Testis (tissue), 3 donors: ENCODE results near the gene KATNB1. TPM values are rescaled to one million over a fixed set of nuclear protein-coding genes. Genes with fewer than 3 reads are reported as not detected.

Experiments used
- DNase-seq: peaks from one replicate; pipeline ENCODE4 v3.0.0-alpha.2; 2019
- H3K27ac ChIP-seq, 2 donors: fragments of 200-600 bp; sonication (generic); one replicate each; pipeline ENCODE4 v1.5.1; 2019
- H3K27me3 ChIP-seq: fragments of 200-600 bp; sonication (generic); one replicate; pipeline ENCODE4 v1.5.1; 2019
- H3K36me3 ChIP-seq: fragments of 200-600 bp; sonication (generic); one replicate; pipeline ENCODE4 v1.5.1; 2017; ENCODE audit warnings: low read depth; ENCODE audit errors: missing control alignments
- H3K4me1 ChIP-seq: fragments of 200-600 bp; sonication (generic); one replicate; pipeline ENCODE4 v1.5.1; 2019
- H3K4me3 ChIP-seq, 2 donors: fragments of 200-600 bp; sonication (generic); one replicate each; pipeline ENCODE4 v1.5.1; 2017 to 2019
- H3K9me3 ChIP-seq: fragments of 200-600 bp; sonication (generic); one replicate; pipeline ENCODE4 v1.5.1; 2017
- POLR2A ChIP-seq: fragments of 450-650 bp; IDR thresholded peaks from one replicate; pipeline ENCODE4 v1.6.1; 2017; ENCODE audit warnings: antibody characterized with exemption, mild to moderate bottlenecking, moderate library complexity
- WGBS, 2 donors: methylation state at CpG; one replicate each; pipeline ENCODE4 v1.1.5; 2018; 5-methylcytosine and 5-hydroxymethylcytosine counted together
- intact Hi-C: fragments of 100-400 bp; cut with DNase I; formaldehyde crosslinking; loops from one replicate; pipeline ENCODE4 v1.15.1; 2023; ENCODE audit warnings: low total_unique reads
- polyA plus RNA-seq: library from polyadenylated mRNA; stranded (reverse); fragments of 350-450 nt; fragmentation: Illumina TruSeq; extraction: RNeasy Lipid Tissue Mini Kit (QIAGEN cat#74804); gene quantifications from one replicate; pipeline ENCODE4 v1.2.3, GENCODE V29; 2014; ENCODE audit warnings: low read depth, low replicate concordance; ENCODE audit not compliant: insufficient read depth
- total RNA-seq, 2 donors: library from RNA; depleted of rRNA; stranded (reverse); fragments of >200 nt; gene quantifications; one replicate each; pipeline ENCODE4 v1.2.3, GENCODE V29; 2016
- TF ChIP-seq, protein P1 (sequence below), 3 experiments: fragments of 450-650 bp in 2 of 3; fragments of 200-600 bp in 1 of 3; sonication (generic) in 1 of 3; IDR thresholded peaks; one replicate each; pipeline ENCODE4 v1.5.1; 2016 to 2019; ENCODE audit warnings: antibody characterized with exemption in 3 of 3, mild to moderate bottlenecking in 2 of 3, moderate library complexity in 1 of 3

KATNB1 gene
- total and polyA plus RNA-seq, 3 donors from 2014 or later: 52.7 to 105 (median 53.5) TPM

DNA sequence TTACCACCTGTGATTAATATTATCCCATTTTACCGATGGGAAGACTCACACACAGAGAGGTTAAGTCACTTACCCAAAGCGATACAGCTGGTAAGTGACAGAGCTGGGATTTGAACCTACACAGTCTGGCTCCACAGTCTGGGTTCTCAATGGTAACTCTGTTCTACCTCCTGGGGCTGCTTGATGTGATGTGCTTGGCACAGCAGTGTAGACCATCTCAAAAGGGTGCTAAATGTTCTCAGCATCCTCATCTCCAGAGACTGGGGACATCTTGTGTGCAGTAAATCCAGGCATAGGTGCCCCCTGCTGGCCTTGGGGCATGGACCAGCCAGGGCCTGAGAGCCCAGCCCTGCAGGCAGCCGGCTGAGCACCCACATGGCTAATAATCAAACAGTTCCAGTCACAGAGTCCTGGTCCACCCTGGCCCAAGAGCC lies 15.4 kb upstream of the KATNB1 start:
- Histone ChIP-seq H3K27me3 (no peaks in the 10 kb centered on the region), H3K36me3 (no peaks in the 10 kb centered on the region), H3K27ac (no peak overlapping the region), H3K4me3 (no peak overlapping the region), H3K4me1 (no peaks in the 10 kb centered on the region), H3K9me3 (no peaks in the 10 kb centered on the region)
- TF ChIP-seq, protein P1, sequence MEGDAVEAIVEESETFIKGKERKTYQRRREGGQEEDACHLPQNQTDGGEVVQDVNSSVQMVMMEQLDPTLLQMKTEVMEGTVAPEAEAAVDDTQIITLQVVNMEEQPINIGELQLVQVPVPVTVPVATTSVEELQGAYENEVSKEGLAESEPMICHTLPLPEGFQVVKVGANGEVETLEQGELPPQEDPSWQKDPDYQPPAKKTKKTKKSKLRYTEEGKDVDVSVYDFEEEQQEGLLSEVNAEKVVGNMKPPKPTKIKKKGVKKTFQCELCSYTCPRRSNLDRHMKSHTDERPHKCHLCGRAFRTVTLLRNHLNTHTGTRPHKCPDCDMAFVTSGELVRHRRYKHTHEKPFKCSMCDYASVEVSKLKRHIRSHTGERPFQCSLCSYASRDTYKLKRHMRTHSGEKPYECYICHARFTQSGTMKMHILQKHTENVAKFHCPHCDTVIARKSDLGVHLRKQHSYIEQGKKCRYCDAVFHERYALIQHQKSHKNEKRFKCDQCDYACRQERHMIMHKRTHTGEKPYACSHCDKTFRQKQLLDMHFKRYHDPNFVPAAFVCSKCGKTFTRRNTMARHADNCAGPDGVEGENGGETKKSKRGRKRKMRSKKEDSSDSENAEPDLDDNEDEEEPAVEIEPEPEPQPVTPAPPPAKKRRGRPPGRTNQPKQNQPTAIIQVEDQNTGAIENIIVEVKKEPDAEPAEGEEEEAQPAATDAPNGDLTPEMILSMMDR (IDR thresholded peaks at IDR 0.05): peak; percentile 31 to 53 (median 40)
- no peak for TF ChIP-seq POLR2A
- WGBS, 2 donors: 75 to 82% methylated on average over 3 of the region's 3 CpGs
- peak; percentile 85 for DNase-seq
- intact Hi-C loops: no loop called here

DNA sequence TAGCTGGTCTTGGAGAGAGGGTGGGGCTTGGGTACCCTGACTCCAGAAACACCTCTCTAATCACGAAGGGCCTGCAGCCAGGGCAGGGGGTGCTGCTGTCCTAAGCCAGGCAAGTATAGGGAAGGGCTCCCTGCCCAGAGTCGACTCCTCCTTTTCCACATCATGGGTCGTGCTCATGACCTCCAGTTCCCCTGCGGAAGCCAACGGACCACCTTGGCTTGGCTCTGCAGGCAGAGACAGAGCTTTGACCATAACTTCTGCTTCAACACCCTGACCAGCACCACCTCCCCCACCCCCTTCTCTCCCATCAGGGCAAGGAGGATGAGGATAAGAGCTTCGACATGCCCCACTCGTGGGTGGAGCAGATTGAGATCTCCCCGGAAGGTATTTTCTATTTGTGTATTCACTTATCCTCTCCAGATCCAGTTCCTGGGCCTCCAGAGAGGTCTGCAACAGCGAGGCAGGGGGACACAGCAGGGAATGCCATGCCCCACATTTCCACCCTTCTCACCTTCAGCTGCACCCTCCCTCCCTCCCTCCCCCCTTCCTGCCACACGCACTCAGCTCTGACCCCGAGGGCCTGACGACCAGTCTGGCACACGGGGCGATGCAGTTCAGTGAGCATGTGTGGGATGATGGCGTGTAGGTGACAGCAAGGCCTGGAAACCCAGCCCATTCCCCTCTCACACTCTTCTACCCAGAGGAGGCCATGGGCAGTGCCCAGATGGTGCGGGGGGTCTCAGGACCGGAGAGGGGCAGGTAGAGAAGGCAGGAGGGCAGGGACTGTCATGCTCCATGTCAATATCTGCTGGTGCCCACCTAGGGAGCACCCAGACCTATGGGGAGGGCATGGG lies 14.0 kb upstream of the KATNB1 start:
- no peaks in the 10 kb centered on the region for H3K9me3 ChIP-seq
- no peak for DNase-seq
- no peak overlapping the region for H3K4me3 ChIP-seq
- 75 to 86% methylated on average over 14 to 17 of the region's 17 CpGs for WGBS, 2 donors
- TF ChIP-seq POLR2A: no peak
- TF ChIP-seq, protein P1 (IDR thresholded peaks at IDR 0.05): no peak
- no peaks in the 10 kb centered on the region for H3K27me3 ChIP-seq
- H3K27ac ChIP-seq: no peak overlapping the region
- intact Hi-C loops: no loop called here
- no peaks in the 10 kb centered on the region for H3K36me3 ChIP-seq
- no peaks in the 10 kb centered on the region for H3K4me1 ChIP-seq

DNA sequence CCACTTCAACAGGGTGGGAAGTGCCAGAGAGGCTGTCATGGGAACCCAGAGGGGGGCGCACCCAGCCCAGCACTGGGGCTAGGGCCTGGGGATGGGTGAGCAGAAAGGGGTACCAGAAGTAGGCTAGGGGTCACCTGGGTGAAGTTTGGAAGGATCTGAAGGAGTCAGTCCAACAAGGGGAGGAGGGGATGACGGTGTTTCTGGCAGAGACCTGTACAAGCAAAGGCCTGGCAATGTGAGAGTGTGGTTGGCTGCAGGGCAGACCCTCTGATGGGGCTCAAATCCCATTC lies 13.4 kb upstream of the KATNB1 start:
- TF ChIP-seq POLR2A: no peak
- TF ChIP-seq, protein P1 (IDR thresholded peaks at IDR 0.05): no peak
- Histone ChIP-seq H3K4me3 (no peak overlapping the region), H3K36me3 (no peaks in the 10 kb centered on the region), H3K27me3 (no peaks in the 10 kb centered on the region), H3K27ac (no peak overlapping the region), H3K4me1 (no peaks in the 10 kb centered on the region), H3K9me3 (no peaks in the 10 kb centered on the region)
- no peak for DNase-seq
- WGBS, 2 donors: 92 to 93% methylated on average over 2 of the region's 2 CpGs
- intact Hi-C loops: no loop called here

DNA sequence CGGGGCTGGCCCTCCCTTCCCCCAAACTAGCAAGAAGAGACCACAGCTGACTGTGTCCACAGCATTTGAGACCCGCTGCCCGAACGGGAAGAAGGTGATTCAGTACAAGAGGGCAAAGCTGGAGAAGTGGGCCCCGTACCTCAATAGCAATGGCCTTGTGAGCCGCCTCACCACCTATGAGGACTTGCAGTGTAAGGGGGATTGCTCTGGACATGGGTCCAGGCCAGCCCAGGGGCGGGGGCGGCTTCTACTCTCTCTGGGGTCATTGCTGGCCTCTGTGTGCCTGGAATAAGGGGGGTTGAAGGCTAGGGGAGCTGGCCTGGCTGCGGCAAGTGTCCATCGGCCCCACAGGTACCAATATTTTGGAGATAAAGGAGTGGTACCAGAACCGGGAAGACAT lies 12.9 kb upstream of the KATNB1 start:
- 73 to 87% methylated on average over 5 to 11 of the region's 11 CpGs for WGBS, 2 donors
- no peak for DNase-seq
- TF ChIP-seq, protein P1 (IDR thresholded peaks at IDR 0.05): no peak
- intact Hi-C loops: no loop called here
- Histone ChIP-seq H3K27me3 (no peaks in the 10 kb centered on the region), H3K4me3 (no peak overlapping the region), H3K27ac (no peak overlapping the region), H3K4me1 (no peaks in the 10 kb centered on the region), H3K36me3 (no peaks in the 10 kb centered on the region), H3K9me3 (no peaks in the 10 kb centered on the region)

GRCh38 chr16:57723170-57723569 lies 12.4 kb upstream of the KATNB1 start:
- H3K27ac ChIP-seq: no peak overlapping the region
- intact Hi-C loops: no loop called here
- no peaks in the 10 kb centered on the region for H3K4me1 ChIP-seq
- no peak for DNase-seq
- no peak for TF ChIP-seq POLR2A
- TF ChIP-seq, protein P1 (IDR thresholded peaks at IDR 0.05): no peak
- no peak overlapping the region for H3K4me3 ChIP-seq
- no peaks in the 10 kb centered on the region for H3K9me3 ChIP-seq
- H3K27me3 ChIP-seq: no peaks in the 10 kb centered on the region
- 68 to 83% methylated on average over 6 to 7 of the region's 7 CpGs for WGBS, 2 donors
- H3K36me3 ChIP-seq: no peaks in the 10 kb centered on the region
